IPS-15b (cell line): ENCODE data around the gene COL4A1.

Experiments used
- H3K27me3 ChIP-seq: one replicate; pipeline ENCODE4 v1.6.1; 2013; ENCODE audit warnings: low read length; ENCODE audit not compliant: control insufficient read depth, insufficient read depth
- H3K36me3 ChIP-seq: one replicate; pipeline ENCODE4 v1.6.1; 2013; ENCODE audit warnings: low read length; ENCODE audit not compliant: control insufficient read depth, insufficient read depth
- H3K4me1 ChIP-seq: one replicate; pipeline ENCODE4 v1.6.1; 2013; ENCODE audit warnings: mild to moderate bottlenecking, low read length; ENCODE audit not compliant: control insufficient read depth, insufficient read depth
- H3K4me3 ChIP-seq: one replicate; pipeline ENCODE4 v1.5.1; 2013; ENCODE audit warnings: low read depth, low read length
- H3K9ac ChIP-seq: one replicate; pipeline ENCODE4 v1.6.1; 2013; ENCODE audit warnings: low read depth, mild to moderate bottlenecking, low read length
- H3K9me3 ChIP-seq: one replicate; pipeline ENCODE4 v1.6.1; 2013; ENCODE audit warnings: mild to moderate bottlenecking, low read length; ENCODE audit not compliant: control insufficient read depth, insufficient read depth

Gene COL4A1

GRCh38 chr13:110239280-110240125 is 67.5 kb downstream of the COL4A1 start:
- H3K9me3 ChIP-seq: no peaks in the 10 kb centered on the region

GRCh38 chr13:110238818-110239195 is 68.2 kb downstream of the COL4A1 start:
- Histone ChIP-seq H3K9me3 (no peaks in the 10 kb centered on the region), H3K4me1 (no peaks in the 10 kb centered on the region), H3K9ac (no peak overlapping the region), H3K36me3 (no peaks in the 10 kb centered on the region), H3K4me3 (no peak overlapping the region), H3K27me3 (no peaks in the 10 kb centered on the region)

More at GRCh38 chr13:110239280-110240125, 67.5 kb downstream of the COL4A1 start:
- no peaks in the 10 kb centered on the region for H3K36me3 ChIP-seq
- H3K27me3 ChIP-seq: no peaks in the 10 kb centered on the region
- H3K9ac ChIP-seq: no peak overlapping the region
- no peaks in the 10 kb centered on the region for H3K4me1 ChIP-seq
- H3K4me3 ChIP-seq: no peak overlapping the region

- H3K9me3 ChIP-seq: no peaks in the 10 kb centered on the region
- no peaks in the 10 kb centered on the region for H3K4me1 ChIP-seq
- no peaks in the 10 kb centered on the region for H3K27me3 ChIP-seq
- no peaks in the 10 kb centered on the region for H3K36me3 ChIP-seq
- no peak overlapping the region for H3K4me3 ChIP-seq
- H3K9ac ChIP-seq: no peak overlapping the region
Observed at GRCh38 chr13:110237875-110238817, 68.8 kb downstream of the COL4A1 start.

GRCh38 chr13:110236831-110237261 is 70.1 kb downstream of the COL4A1 start:
- Histone ChIP-seq H3K36me3 (no peaks in the 10 kb centered on the region), H3K4me1 (no peaks in the 10 kb centered on the region), H3K4me3 (no peak overlapping the region), H3K27me3 (no peaks in the 10 kb centered on the region), H3K9me3 (no peaks in the 10 kb centered on the region), H3K9ac (no peak overlapping the region)

- Histone ChIP-seq H3K4me1 (no peaks in the 10 kb centered on the region), H3K27me3 (no peaks in the 10 kb centered on the region), H3K4me3 (no peak overlapping the region), H3K36me3 (no peaks in the 10 kb centered on the region), H3K9me3 (no peaks in the 10 kb centered on the region), H3K9ac (no peak overlapping the region)
Observed at GRCh38 chr13:110236431-110236830, 70.5 kb downstream of the COL4A1 start.

GRCh38 chr13:110234532-110234931 is 72.4 kb downstream of the COL4A1 start:
- H3K36me3 ChIP-seq: peaks cover 4% of the 10 kb centered on the region

GRCh38 chr13:110233951-110234280 is 73.0 kb downstream of the COL4A1 start:
- Histone ChIP-seq H3K4me3 (no peak overlapping the region), H3K36me3 (peaks cover 4% of the 10 kb centered on the region), H3K9me3 (no peaks in the 10 kb centered on the region), H3K27me3 (no peaks in the 10 kb centered on the region), H3K9ac (no peak overlapping the region), H3K4me1 (no peaks in the 10 kb centered on the region)

More at GRCh38 chr13:110234532-110234931, 72.4 kb downstream of the COL4A1 start:
- no peaks in the 10 kb centered on the region for H3K9me3 ChIP-seq
- H3K27me3 ChIP-seq: no peaks in the 10 kb centered on the region
- H3K4me1 ChIP-seq: no peaks in the 10 kb centered on the region
- no peak overlapping the region for H3K9ac ChIP-seq
- no peak overlapping the region for H3K4me3 ChIP-seq

GRCh38 chr13:110233181-110233950 is 73.6 kb downstream of the COL4A1 start:
- Histone ChIP-seq H3K9ac (no peak overlapping the region), H3K4me3 (no peak overlapping the region), H3K9me3 (no peaks in the 10 kb centered on the region), H3K4me1 (no peaks in the 10 kb centered on the region), H3K27me3 (no peaks in the 10 kb centered on the region), H3K36me3 (peaks cover 4% of the 10 kb centered on the region)

- H3K27me3 ChIP-seq: no peaks in the 10 kb centered on the region
- no peak overlapping the region for H3K4me3 ChIP-seq
- H3K36me3 ChIP-seq: peaks cover 4% of the 10 kb centered on the region
- H3K9me3 ChIP-seq: no peaks in the 10 kb centered on the region
- no peaks in the 10 kb centered on the region for H3K4me1 ChIP-seq
- no peak overlapping the region for H3K9ac ChIP-seq
Observed at GRCh38 chr13:110232756-110233155, 74.2 kb downstream of the COL4A1 start.

- Histone ChIP-seq H3K9ac (no peak overlapping the region), H3K9me3 (no peaks in the 10 kb centered on the region), H3K4me1 (no peaks in the 10 kb centered on the region), H3K36me3 (peaks cover 4% of the 10 kb centered on the region), H3K4me3 (no peak overlapping the region), H3K27me3 (no peaks in the 10 kb centered on the region)
Observed at GRCh38 chr13:110232142-110232541, 74.8 kb downstream of the COL4A1 start.

GRCh38 chr13:110231348-110232047 is 75.5 kb downstream of the COL4A1 start:
- Histone ChIP-seq H3K9me3 (no peaks in the 10 kb centered on the region), H3K4me1 (no peaks in the 10 kb centered on the region), H3K9ac (no peak overlapping the region), H3K27me3 (no peaks in the 10 kb centered on the region), H3K4me3 (no peak overlapping the region), H3K36me3 (peaks cover 4% of the 10 kb centered on the region)
